NCI-H1694 treated with DMSO at 0.1 percent for 48 hours (cell line): ENCODE results near the gene PDE10A.
"Not testable (repeated sequence)": the region's sequence is repeated elsewhere in the genome, so short reads cannot be mapped to it uniquely, and the experiment has no call there.

Source experiments
- DNase-seq: peaks from one replicate; lab custom pipeline; 2025; lab: John Stamatoyannopoulos, UW

Gene PDE10A

DNA sequence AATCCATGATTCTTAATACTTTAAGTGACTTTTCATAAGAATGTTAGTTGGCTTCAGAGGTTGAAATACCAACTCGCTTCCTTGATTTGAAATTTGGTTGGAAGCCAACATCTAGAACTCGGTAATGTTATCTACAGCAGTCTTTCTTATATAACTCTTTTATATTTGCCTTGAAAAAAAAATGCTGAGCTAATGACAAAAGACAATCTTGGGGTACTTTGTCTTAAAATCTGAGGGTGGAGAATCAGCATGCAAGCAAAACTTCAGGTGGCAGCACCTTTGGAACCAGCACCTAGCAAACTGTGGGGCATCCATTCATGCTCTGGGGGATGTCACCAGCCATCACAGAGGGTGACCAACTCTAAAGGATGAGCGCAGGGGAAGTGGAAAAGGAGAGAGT, 76.3 kb downstream of the PDE10A start:
- DNase-seq = no peak

DNA sequence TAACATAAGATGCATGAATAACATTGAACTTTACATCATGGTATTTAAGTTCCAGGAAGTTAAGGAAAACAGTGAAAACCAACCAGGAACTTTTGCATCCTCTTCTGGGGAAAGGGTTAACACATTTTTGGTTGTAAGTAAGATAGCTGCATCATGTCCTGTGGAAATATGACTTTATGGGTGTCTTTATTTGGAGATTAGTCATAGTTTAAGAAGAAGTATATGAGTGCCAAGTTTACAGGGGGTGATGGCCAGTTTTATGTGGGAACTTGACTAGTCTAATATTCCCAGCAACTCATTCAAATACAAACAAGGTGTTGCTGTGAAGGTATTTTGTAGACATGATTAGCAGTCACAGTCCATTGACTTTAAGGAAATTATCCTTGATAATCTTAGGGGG, 78.0 kb downstream of the PDE10A start:
- DNase-seq = no peak

DNA sequence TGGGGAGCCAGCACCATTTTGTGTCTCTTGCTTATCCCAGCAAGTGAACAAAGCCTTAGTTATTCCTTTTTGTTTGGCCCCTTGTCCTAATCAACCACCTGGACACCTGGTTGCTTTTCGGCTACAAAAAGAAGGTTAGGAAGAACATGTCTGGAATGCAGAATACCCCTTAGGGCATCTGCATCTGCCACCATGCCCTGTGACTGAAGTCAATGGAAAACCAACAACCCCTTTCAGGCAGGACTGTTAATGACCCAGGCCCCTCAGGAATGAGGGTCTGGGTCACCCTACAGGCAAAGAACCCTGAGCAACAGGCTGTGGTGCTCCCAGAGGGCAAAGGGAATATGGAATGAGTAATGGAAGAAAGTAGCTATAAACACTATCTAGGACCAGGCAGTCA, 78.5 kb downstream of the PDE10A start:
- DNase-seq = no peak

DNA sequence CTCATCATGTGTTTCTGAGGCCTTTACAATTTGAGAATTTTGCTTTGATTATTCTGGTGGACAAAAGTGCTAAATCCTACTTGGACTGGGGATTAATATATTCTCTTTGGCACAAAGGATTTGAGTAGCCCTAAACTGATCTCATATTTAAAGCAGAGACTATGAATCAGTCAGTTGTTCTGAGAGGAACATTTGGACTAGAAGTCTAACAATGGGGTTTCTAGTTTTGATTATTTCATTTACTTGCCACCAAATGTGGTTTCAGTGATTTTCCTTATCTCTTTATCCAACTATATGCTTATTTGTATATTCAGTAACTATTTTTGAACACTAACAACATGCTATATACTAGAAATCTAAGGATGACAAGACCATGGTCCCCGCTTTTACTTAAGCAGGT, 81.4 kb downstream of the PDE10A start:
- DNase-seq = no peak

DNA sequence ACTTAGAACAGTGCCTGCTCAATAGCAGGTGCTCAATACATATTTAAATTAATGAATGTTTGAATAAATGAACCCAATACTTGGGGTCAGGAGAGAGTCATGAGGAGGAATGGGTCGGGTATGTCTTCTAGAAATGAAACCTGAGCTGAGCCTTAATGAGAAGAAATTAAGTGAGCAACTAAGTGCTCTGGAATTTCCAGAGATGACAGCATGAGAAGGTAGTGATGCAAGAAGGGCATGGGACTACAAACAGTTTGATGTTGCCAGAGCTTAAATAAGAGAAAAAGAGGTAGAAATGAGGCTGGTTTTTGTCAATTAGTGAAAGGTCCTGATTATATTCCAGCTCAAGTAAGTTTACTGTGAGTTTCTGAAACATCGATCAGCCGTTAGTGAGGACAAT, 82.9 kb downstream of the PDE10A start:
- DNase-seq = no peak

DNA sequence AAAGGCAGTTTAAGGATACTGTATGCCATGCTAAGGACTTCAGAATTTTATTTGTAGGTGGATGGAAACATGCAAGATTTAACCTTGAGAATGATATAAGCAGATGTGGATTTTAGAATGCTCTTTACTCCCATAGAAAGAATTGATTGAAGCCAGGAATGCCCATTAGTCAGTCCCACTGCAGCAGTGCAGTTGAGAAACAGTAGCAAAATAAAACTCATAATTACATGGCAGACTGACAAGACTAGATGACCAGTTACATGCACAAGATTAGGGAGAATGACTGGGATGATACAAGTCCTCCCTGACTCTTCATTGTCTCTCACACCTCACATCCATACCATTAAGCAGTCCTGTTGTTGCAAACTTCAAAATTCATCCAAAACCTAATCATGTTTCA, 83.9 kb downstream of the PDE10A start:
- no peak for DNase-seq

DNA sequence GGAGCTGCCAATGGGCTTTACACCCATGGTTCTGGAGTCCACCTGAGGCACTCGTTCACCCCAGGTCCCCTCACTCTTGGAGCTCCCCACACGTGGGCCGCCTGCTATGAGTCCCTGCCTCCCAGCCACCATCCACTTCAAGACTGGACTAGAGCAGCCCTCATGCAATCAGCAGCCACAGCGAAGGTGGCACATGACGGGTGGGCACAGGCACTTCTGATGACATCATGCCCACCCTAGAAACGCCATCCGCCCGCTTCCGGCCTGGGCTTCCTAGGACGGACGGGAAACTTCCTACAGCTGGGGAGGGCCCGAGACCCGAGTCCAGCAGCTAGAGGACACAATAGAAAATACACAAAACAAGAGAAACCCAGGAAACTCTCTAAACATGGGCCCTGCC, 85.5 kb downstream of the PDE10A start:
- no peak for DNase-seq

DNA sequence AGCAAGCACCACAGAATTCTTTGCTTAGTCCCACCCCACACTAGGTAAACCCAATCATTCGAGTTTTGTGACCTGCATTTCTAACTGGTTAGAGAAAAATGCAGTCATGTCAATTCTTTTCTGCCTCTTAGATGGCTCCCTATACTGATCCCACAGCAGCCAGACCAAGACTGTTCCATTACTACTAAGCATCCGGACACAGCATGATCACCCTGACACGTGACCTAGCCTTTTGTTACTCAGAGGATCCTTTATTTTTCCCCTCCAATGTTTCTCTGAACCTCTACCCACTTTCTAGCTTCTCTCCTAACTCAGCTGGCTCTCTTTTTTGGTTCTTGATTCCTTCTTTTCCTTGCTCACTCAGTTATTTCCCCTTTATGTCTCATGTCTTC, 87.9 kb downstream of the PDE10A start:
- no peak for DNase-seq

DNA sequence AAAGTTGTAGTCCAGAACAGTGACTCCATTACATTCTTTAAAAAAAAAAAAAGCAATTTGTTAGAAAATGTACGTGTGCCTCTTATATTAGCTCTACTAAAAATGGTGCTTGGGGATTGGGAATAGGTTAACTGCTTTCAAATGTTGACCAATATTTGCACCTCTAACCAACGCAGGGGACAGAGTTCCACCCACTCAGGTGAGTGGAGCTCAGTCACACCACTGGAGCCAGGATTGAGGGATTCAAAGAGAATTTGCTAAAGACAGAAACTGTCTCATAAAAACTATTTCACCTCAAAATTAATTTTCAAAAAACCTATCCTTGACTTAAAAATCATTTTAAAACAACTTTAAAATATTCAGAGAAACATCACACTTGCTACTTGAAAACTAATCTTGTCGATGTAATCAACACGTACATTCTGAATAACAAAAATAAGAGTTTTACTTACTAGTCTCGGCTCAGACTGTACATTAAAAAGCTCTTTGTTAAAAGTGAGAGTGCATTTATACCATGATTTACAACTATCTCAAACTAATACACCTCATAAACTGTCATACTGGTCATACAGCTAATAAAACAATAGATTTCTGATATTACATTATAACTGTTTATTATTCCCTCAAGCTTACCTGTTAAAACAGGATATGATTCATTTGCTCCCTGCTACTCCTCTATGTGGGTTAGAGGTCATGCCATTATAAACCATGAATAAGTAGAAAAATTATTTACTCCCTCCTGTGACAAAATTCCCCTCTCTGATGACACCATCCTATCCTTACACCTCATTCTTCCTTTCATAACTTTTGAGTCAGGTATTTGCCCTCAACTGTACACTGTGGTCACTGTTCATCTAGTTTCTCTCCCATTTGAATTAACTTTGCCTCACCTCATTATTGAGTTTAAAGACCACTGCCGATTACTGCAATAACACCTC, 88.6 kb downstream of the PDE10A start:
- no peak for DNase-seq

DNA sequence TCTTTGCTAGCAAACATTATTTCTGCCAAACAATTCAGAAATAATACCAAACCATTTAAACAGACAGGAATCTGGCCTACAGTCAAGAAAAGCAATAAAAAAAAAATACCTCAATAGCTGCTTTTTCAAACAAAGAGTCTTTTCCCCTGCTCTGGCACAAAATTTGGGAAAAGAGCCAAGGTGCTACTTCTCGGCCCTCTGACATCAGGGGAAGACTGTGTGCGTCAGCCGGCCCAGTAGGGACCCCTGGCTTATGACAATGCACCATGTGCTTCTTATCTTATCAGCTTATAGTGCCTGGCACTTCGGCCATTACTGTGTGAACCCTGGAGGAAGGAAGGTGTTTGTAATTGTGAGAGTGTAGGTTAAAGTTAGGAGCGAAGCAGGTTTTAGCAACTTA, 89.4 kb downstream of the PDE10A start:
- no peak for DNase-seq

DNA sequence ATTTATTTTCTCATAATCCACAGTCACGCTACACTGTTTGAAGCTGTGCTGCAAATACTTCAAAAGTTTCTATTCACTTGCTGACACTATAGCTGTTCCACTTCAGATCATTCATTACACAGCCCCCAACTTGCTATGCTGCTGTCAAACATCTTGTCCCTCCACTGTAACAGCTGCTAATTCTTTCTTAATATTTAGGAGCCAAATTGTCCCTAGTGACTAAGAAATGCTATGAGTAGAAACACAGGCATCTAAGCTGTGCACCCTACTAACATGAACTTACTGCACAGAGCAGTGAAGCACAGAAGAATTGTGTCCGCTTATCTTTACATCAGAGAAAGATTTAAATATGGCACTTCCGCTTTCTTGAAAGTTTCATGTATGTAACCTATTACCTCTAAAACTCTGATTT, 91.3 kb downstream of the PDE10A start:
- no peak for DNase-seq

DNA sequence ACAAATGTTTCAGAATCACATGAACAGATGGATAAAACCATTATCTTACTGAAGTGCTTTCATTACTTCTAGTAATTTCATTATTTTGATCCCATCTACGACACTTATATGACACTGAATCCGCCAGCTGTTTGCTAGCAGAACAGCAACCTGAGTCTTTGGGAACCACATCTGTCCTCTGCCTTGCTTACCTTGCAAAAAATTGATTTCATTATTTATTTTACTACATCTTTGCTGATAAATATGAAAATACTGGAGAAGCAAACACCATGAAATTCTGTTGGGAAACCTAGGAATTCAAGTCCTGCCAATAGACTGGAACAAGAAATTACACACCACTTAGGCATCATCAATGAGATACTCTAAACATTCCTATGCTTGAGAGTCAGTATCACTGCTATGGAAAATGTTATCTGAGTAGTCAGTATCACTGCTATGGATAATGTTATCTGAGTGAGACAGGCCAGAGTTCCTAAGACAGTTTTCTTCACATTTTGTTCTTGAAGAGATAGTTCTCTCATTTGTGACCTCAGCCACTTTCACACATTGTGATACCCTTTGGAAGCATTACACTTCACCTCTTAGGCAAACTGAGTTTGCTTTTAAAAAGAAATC, 91.9 kb downstream of the PDE10A start:
- no peak for DNase-seq

DNA sequence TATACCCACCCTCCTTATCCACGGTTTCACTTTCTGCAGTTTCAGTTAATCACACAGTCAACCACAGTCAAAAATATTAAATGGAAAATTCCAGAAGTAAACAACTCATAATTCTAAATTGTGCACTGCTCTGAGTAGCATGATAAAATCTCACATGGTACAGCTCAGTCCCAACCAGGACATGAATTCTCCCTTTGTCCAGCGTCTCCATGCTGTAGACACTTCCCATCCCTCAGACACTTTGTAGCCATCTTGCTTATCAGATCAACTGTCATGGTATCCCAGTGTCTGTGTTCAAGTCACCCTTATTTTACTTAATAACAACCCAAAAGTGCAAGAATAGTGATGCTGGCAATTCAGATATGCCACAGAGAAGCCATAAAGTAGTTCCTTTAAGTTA, 94.7 kb downstream of the PDE10A start:
- no peak for DNase-seq

DNA sequence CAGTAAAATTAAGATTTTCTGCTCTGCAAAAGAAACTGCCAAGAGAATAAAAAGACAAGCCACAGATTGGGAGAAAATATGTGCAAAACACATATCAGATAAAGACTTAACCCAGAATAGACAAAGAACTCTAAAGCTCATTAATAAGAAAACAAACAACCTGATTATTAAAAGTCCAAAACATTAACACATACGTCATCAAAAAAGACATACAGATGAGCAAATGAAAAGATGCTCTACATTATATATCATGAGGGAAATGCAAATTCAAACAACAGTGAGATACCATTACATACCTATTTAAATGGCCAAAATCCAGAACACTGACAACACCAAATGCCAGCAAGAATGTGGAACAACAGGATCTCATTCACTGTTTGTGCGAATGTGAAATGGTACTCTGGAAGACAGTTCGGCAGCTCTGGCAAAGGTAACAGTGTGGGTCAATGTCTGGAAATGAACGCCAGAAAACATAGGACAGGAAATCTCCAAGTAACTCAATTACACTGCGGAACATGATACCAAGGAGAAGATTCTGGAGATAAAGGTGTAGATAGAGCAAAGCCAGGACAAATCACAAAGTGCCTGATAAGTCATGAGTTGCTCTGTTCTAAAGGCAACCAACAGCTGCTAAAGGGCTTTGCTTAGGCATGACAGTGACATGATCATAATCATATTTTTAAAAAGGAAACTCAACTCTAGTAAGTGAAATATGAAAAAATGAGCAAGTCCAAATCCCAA, 96.8 kb downstream of the PDE10A start:
- DNase-seq = no peak

DNA sequence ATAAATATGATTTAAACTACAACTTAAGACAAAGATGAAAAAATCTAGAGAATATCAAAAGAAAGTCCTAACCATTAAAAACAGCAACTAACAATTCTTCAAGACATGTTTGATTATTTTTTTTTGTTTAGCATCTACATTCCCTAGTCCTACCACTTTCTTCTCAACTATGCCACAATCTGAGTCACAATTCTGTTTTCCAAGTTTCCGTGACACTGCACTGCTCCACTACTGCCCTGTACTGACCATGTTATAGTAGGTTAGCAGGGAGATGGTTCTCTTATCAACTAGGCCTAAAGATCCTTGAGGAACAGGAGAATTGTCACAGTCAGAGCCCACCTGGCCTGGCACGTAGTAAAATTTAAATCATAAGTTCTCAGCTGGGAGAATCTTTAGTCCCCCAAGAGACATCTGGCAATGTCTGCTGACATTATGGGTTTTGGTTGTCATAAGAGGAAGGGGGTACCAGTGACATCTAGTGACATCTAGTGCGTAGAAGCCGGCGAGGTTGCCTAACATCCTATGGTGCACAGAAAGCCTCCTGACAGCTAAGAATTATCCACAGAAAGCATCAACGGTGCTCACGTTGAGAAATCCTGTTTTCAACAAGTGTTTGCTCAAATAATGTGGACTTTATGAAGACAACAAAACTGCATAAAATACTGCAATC, 100.5 kb downstream of the PDE10A start:
- DNase-seq = no peak

DNA sequence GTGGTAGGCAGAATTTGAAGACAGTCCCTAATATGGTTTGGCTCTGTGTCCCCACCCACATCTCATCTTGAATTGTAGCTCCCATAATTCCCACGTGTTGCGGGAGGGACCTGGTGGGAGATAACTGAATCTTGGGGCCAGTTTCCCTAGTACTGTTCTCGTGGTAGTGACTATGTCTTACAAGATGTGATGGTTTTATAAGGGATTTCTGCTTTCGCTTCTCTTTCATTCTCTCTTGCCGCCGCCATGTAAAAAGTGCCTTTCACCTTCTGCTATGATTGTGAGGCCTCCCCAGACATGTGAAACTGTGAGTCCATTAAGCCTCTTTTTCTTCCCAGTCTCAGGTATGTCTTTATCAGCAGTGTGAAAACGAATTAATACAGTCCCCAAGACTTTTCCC, 103.4 kb downstream of the PDE10A start:
- no peak for DNase-seq

DNA sequence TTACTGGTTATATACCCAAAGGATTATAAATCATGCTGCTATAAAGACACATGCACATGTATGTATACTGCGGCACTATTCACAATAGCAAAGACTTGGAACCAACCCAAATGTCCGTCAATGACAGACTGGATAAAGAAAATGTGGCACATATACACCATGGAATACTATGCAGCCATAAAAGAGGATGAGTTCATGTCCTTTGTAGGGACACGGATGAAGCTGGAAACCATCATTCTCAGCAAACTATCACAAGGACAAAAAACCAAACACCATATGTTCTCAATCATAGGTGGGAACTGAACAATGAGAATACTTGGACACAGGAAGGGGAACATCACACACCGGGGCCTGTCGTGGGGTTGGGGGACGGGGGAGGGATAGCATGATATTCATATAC, 104.9 kb downstream of the PDE10A start:
- not testable (repeated sequence) for DNase-seq

DNA sequence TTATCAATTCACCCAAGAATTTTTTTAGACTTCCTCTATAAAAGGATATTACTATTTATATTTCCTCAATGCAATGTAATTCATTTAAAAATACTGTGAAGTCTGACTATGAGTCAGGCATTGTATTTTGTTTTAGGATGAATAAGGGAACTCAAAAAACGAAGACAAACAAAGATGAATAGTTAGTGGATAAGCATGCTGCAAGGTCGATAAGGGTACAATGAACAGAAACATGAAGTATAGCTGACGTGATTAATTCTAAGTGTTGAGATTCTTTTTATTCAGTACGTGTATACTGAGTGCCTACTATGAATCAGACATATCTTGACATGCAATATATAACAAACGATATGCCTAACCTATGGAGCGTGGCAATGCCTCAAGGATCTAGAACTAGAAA, 105.4 kb downstream of the PDE10A start:
- no peak for DNase-seq

DNA sequence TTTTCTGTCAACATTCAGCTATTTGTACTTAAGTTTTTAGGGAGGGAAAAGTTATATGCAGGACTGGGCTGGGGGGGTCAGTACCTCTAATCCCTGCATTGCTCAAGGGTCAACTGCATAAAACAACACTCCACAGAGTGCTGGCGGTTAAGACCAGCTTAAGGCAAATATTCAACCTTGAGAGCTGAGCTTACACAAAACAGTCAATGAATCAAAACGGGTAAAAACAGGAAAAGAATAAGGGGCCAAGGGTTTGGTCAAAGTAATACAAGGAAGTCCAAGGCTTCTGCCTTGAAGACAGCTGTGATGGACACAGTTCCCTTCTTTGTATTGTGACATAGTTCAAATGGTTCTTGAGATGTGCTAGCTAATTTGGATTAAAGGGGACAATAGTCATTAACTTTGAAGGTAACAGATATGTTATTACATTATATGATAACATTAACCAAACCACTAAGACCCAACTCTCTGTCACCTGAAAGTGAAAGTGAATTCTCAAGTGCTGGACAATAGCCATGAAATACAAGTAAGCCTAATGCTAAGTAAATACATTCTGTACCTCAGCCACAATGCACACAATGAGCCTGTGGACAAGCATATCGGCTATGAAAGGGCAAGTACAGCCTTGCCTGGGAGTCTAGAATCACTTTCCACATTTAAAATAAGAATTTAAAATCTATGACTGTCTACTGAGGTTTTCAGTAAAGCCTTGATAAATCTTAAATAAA, 106.8 kb downstream of the PDE10A start:
- DNase-seq = no peak

DNA sequence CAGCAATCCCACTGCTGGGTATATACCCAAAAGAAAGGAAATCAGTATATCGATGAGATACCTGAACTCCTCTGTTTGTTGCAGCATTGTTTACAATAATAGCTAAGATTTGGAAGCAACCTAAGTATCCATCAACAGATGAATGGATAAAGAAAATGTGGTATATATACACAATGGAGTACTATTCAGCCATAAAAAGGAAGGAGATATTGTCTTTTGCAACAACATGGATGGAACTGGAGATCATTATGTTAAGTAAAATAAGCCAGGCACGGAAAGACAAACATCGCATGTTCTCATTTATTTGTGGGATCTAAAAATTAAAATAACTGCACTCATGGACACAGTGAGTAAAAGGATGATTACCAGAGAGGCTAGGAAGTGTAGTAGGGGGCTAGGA, 108.4 kb downstream of the PDE10A start:
- not testable (repeated sequence) for DNase-seq

DNA sequence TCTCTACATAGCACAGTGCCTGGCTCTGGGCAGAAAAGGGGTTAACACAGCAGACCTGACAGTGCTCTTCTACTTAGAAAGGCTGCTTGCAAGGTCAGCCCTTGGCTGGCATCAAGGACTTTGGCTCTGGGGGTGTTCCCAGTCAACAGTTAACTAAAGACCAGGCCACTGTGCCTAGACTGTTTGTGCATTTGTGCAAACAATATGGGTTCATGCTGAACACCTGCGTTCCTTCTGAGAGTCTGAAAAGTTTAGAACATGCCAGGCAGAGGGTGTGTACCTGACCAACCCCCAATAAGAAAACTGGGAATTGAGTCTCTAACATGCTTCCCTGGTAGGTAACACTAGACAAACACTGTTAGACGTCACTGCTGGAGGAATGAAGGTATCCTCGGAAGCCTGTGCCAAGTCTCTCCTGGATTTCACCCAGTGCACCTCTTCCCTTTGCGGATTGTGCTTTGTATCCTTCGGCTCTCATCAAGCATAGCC, 110.7 kb downstream of the PDE10A start:
- DNase-seq = no peak

DNA sequence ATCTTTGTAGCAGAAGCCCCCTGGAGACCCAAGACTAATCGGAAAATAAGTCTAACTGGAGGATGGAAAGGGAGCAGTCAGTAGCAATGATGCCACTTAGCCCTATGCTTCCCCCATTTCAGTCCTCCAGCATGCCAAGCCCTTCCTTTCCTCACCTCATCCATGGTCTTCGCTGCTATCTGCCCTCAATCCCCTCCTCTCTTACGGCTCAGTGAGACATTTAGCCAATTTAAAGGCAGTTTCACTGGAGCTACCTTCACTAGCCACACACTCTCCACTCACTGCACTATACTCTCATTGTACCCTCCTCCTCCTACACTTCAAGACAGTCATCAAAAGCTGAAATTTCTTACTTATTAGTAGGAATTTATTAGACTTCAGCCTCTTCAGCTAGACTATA, 111.2 kb downstream of the PDE10A start:
- no peak for DNase-seq
